OCI-LY1 (cell line): ENCODE results near the gene MB.

ENCODE experiments used
- H2AFZ ChIP-seq: fragments of 200-600 bp; sonication (generic), shearing (Covaris generic); 2 replicates; pipeline ENCODE4 v1.6.0; 2014; ENCODE audit warnings: antibody characterized with exemption, mild to moderate bottlenecking, low read length
- H3F3A ChIP-seq: fragments of 200-600 bp; sonication (generic), shearing (Covaris generic); 2 replicates; pipeline ENCODE4 v1.6.0; 2014; ENCODE audit warnings: mild to moderate bottlenecking, antibody characterized with exemption, low read length, moderate library complexity; ENCODE audit not compliant: insufficient read depth
- H3K27ac ChIP-seq: fragments of 200-600 bp; sonication (generic); 2 replicates; pipeline ENCODE4 v1.5.1; 2014; ENCODE audit warnings: low read length, mixed run types, mild to moderate bottlenecking, low read depth; ENCODE audit not compliant: poor library complexity, severe bottlenecking
- H3K27me3 ChIP-seq: fragments of 200-600 bp; sonication (generic); 2 replicates; pipeline ENCODE4 v1.6.0; 2014; ENCODE audit warnings: antibody characterized with exemption, mild to moderate bottlenecking, low read length, moderate library complexity; ENCODE audit not compliant: insufficient read depth
- H3K36me3 ChIP-seq: fragments of 200-600 bp; sonication (generic); 2 replicates; pipeline ENCODE4 v1.6.1; 2014; ENCODE audit warnings: mild to moderate bottlenecking, antibody characterized with exemption, low read length, moderate library complexity, mixed read lengths; ENCODE audit not compliant: insufficient read depth
- H3K4me1 ChIP-seq: fragments of 200-600 bp; sonication (generic); 2 replicates; pipeline ENCODE4 v1.5.1; 2014; ENCODE audit warnings: mild to moderate bottlenecking, low read length, moderate library complexity; ENCODE audit not compliant: insufficient read depth, severe bottlenecking
- H3K4me2 ChIP-seq: fragments of 200-600 bp; sonication (generic), shearing (Covaris generic); 2 replicates; pipeline ENCODE4 v1.6.1; 2014; ENCODE audit warnings: low read length
- H3K4me3 ChIP-seq: fragments of 200-600 bp; sonication (generic); 2 replicates; pipeline ENCODE4 v1.5.1; 2014; ENCODE audit warnings: low read length, low read depth, mild to moderate bottlenecking, mixed read lengths; ENCODE audit not compliant: poor library complexity, severe bottlenecking
- H3K79me2 ChIP-seq: fragments of 200-600 bp; shearing (Covaris generic); 2 replicates; pipeline ENCODE4 v1.6.1; 2016; ENCODE audit warnings: mixed run types, low read length, mixed read lengths; ENCODE audit not compliant: insufficient read depth
- H3K9ac ChIP-seq: fragments of 200-600 bp; sonication (generic), shearing (Covaris generic); 2 replicates; pipeline ENCODE4 v1.6.1; 2014; ENCODE audit warnings: mild to moderate bottlenecking, low read length, mixed read lengths
- H3K9me2 ChIP-seq: fragments of 200-600 bp; sonication (generic), shearing (Covaris generic); 2 replicates; pipeline ENCODE4 v1.6.1; 2014; ENCODE audit warnings: low read depth, mild to moderate bottlenecking, low read length, mixed read lengths
- H3K9me3 ChIP-seq: fragments of 200-600 bp; shearing (Covaris generic); 2 replicates; pipeline ENCODE4 v1.6.1; 2014; ENCODE audit warnings: low read length, mixed read lengths
- H4K20me1 ChIP-seq: fragments of 200-600 bp; sonication (generic), shearing (Covaris generic); 2 replicates; pipeline ENCODE4 v1.6.0; 2016; ENCODE audit warnings: mild to moderate bottlenecking, low read length; ENCODE audit not compliant: insufficient read depth
- EZH2 ChIP-seq: fragments of 200-600 bp; sonication (generic), shearing (Covaris generic); IDR thresholded peaks from 2 replicates; pipeline ENCODE4 v1.8.0; 2017; ENCODE audit warnings: borderline replicate concordance, mixed run types, mild to moderate bottlenecking, antibody characterized with exemption, low read length, moderate library complexity, mixed read lengths
- TF ChIP-seq, protein P1 (sequence below): fragments of 200-600 bp; sonication (generic), shearing (Covaris generic); IDR thresholded peaks from 2 replicates; pipeline ENCODE4 v1.5.1; 2017; ENCODE audit warnings: mild to moderate bottlenecking, antibody characterized with exemption, low read length, moderate library complexity, mixed read lengths

MB gene

DNA sequence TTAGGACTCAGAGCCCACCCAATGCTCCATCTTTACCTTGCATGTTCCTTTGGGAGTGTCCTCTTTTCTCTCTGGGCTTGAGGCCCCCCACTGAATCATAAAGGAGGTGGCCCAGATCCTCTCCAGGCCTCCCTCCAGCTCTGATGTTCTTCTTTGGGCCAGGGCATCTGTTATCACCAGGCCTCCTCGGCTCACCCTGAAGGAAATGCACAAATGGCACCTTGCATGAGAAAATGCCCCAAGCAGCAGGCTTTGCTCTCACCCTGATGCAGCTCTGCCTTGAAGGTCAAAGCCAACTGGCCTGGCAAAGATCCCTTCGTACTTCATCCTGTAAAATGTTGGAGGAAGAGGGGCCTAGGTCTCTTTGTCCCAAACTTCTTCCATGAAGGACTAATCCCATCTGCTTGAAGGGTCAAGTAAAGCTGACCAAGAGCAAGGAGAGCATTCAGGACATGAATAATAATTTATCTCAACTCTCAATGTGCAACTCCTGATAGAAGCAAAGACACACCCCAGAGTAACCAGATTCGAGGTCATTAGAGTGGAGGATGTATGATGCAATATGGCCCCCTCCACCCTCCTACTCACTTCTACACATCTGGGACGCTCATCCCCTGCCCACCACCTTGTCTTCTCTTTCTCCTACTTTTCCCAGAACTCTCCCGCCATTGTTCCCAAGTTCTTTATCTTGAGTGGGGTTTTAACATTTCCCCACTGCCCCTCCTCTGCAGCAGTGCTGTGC is 40.6 kb upstream of the MB start:
- Histone ChIP-seq H3K79me2 (no peaks in the 10 kb centered on the region), H2AFZ (no peak overlapping the region), H3K4me1 (peaks cover 24% of the 10 kb centered on the region), H3K9ac (no peak overlapping the region), H3K27me3 (no peaks in the 10 kb centered on the region), H3K4me2 (no peak overlapping the region), H3K27ac (no peak overlapping the region), H3K9me2 (no peaks in the 10 kb centered on the region), H3K4me3 (no peak overlapping the region), H3K9me3 (peaks cover 2% of the 10 kb centered on the region; the same call in 1 of the 2 replicates), H3K36me3 (no peaks in the 10 kb centered on the region), H4K20me1 (no peaks in the 10 kb centered on the region), H3F3A (no peaks in the 10 kb centered on the region)
- no peak for TF ChIP-seq EZH2
- TF ChIP-seq, protein P1, sequence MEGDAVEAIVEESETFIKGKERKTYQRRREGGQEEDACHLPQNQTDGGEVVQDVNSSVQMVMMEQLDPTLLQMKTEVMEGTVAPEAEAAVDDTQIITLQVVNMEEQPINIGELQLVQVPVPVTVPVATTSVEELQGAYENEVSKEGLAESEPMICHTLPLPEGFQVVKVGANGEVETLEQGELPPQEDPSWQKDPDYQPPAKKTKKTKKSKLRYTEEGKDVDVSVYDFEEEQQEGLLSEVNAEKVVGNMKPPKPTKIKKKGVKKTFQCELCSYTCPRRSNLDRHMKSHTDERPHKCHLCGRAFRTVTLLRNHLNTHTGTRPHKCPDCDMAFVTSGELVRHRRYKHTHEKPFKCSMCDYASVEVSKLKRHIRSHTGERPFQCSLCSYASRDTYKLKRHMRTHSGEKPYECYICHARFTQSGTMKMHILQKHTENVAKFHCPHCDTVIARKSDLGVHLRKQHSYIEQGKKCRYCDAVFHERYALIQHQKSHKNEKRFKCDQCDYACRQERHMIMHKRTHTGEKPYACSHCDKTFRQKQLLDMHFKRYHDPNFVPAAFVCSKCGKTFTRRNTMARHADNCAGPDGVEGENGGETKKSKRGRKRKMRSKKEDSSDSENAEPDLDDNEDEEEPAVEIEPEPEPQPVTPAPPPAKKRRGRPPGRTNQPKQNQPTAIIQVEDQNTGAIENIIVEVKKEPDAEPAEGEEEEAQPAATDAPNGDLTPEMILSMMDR, result no peak

DNA sequence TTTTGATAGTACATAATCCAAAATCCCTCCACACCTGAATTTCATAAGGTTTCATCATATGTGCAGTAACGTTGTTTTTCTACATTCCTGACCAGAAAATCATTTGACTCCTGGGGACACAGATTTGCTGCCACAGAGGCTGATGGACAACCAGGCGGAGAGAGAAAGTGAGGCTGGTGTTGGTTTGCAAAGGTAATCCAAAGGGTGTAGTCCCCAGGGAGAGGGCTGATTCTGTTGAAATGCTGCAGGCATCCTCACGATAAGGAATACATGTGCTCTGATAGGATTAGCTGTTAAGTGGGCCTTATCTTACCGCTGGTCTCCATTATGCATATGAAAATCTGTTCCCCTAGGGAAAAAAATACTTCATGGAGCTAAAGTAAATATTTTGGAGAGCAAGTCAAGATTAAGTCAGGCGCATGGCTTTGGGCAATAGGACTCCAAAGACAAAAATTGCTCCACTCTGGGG is 39.2 kb upstream of the MB start:
- no peaks in the 10 kb centered on the region for H4K20me1 ChIP-seq
- TF ChIP-seq EZH2, result no peak
- TF ChIP-seq, protein P1, result no peak
- H3K36me3 ChIP-seq, result no peaks in the 10 kb centered on the region
- H3K9me3 ChIP-seq, result peaks cover 2% of the 10 kb centered on the region; the same call in 1 of the 2 replicates
- no peaks in the 10 kb centered on the region for H3F3A ChIP-seq
- H3K4me3 ChIP-seq, result no peak overlapping the region
- H3K9ac ChIP-seq, result no peak overlapping the region
- no peaks in the 10 kb centered on the region for H3K9me2 ChIP-seq
- H2AFZ ChIP-seq, result no peak overlapping the region
- peaks cover 15% of the 10 kb centered on the region for H3K4me1 ChIP-seq
- H3K79me2 ChIP-seq, result no peaks in the 10 kb centered on the region
- H3K27me3 ChIP-seq, result no peaks in the 10 kb centered on the region
- no peak overlapping the region for H3K4me2 ChIP-seq
- no peak overlapping the region for H3K27ac ChIP-seq

GRCh38 chr22:35653824-35654223 is 36.7 kb upstream of the MB start:
- peaks cover 14% of the 10 kb centered on the region for H3K4me1 ChIP-seq
- no peak overlapping the region for H3K4me3 ChIP-seq
- H3K9ac ChIP-seq, result no peak overlapping the region
- no peaks in the 10 kb centered on the region for H3K36me3 ChIP-seq
- H3K27me3 ChIP-seq, result no peaks in the 10 kb centered on the region
- H3K79me2 ChIP-seq, result no peaks in the 10 kb centered on the region
- no peaks in the 10 kb centered on the region for H4K20me1 ChIP-seq
- H3K9me2 ChIP-seq, result no peaks in the 10 kb centered on the region
- no peak overlapping the region for H2AFZ ChIP-seq
- no peak overlapping the region for H3K4me2 ChIP-seq
- H3K27ac ChIP-seq, result no peak overlapping the region
- TF ChIP-seq, protein P1, result no peak
- TF ChIP-seq EZH2, result no peak
- peaks cover 4% of the 10 kb centered on the region; the same call in 1 of the 2 replicates for H3K9me3 ChIP-seq
- H3F3A ChIP-seq, result no peaks in the 10 kb centered on the region
